Smooth muscle cell (in vitro differentiated cells): ENCODE results near the gene TSPAN17. TPM values are rescaled to one million over a fixed set of nuclear protein-coding genes. Genes with fewer than 3 reads are reported as not detected.

Experiments
- DNase-seq: peaks from one replicate; lab custom pipeline; 2025; ENCODE audit not compliant: unreplicated experiment; lab: John Stamatoyannopoulos, UW
- H2AFZ ChIP-seq: fragments of 200-600 bp; sonication (generic); 2 replicates; pipeline ENCODE4 v1.6.0; 2016; ENCODE audit warnings: antibody characterized with exemption, low read depth, mild to moderate bottlenecking
- H3F3A ChIP-seq: fragments of 200-600 bp; sonication (generic); 2 replicates; pipeline ENCODE4 v1.6.0; 2017; ENCODE audit warnings: antibody characterized with exemption, low read depth
- H3K27ac ChIP-seq: fragments of 200-600 bp; sonication (generic); 2 replicates; pipeline ENCODE4 v1.5.1; 2016; ENCODE audit warnings: low read depth, mild to moderate bottlenecking
- H3K27me3 ChIP-seq: fragments of 200-600 bp; sonication (generic); 2 replicates; pipeline ENCODE4 v1.6.1; 2016; ENCODE audit warnings: low read depth, mild to moderate bottlenecking
- H3K36me3 ChIP-seq: fragments of 200-600 bp; sonication (generic); 2 replicates; pipeline ENCODE4 v1.5.1; 2016; ENCODE audit warnings: low read depth
- H3K4me1 ChIP-seq: fragments of 200-600 bp; sonication (generic); 2 replicates; pipeline ENCODE4 v1.5.1; 2016; ENCODE audit warnings: low read depth
- H3K4me2 ChIP-seq: fragments of 200-600 bp; sonication (generic); 2 replicates; pipeline ENCODE4 v1.6.0; 2016; ENCODE audit warnings: mild to moderate bottlenecking
- H3K4me3 ChIP-seq: fragments of 200-600 bp; sonication (generic); 2 replicates; pipeline ENCODE4 v1.5.1; 2016; ENCODE audit warnings: mild to moderate bottlenecking
- H3K79me2 ChIP-seq: fragments of 200-600 bp; sonication (generic); 2 replicates; pipeline ENCODE4 v1.6.0; 2016; ENCODE audit warnings: low read depth, mild to moderate bottlenecking
- H3K9ac ChIP-seq: fragments of 200-600 bp; sonication (generic); 2 replicates; pipeline ENCODE4 v1.6.0; 2016; ENCODE audit warnings: low read depth
- H3K9me3 ChIP-seq: fragments of 200-600 bp; sonication (generic); replicated peaks from 2 replicates; pipeline ENCODE4 v1.5.1; 2016; ENCODE audit warnings: low read depth
- H4K20me1 ChIP-seq: fragments of 200-600 bp; sonication (generic); 2 replicates; pipeline ENCODE4 v1.6.0; 2016; ENCODE audit warnings: low read depth
- CTCF ChIP-seq: fragments of 200-600 bp; sonication (generic); IDR thresholded peaks from 2 replicates; pipeline ENCODE4 v1.5.1; 2017; ENCODE audit warnings: borderline replicate concordance, mild to moderate bottlenecking, antibody characterized with exemption; ENCODE audit not compliant: insufficient read depth, poor library complexity, severe bottlenecking
- WGBS: methylation state at CpG from one replicate; pipeline ENCODE4 v1.1.7; 2016; ENCODE audit warnings: low lambda C conversion rate; 5-methylcytosine and 5-hydroxymethylcytosine counted together
- polyA plus RNA-seq: library from polyadenylated mRNA; unstranded; fragments of >200 nt; fragmentation: Nextera tagmentation; extraction: Ambion mirVana; gene quantifications from 2 replicates; pipeline ENCODE4 v1.2.1, GENCODE V29; 2016
- total RNA-seq: library from RNA; depleted of rRNA; stranded (reverse); fragments of >200 nt; gene quantifications from 2 replicates; pipeline ENCODE4 v1.2.3, GENCODE V29; 2014

Gene TSPAN17
- total and polyA plus RNA-seq, 2 experiments from 2014 or later: 29.7 to 31.0 TPM

- Histone ChIP-seq H3K4me1 (peaks cover 7% of the 10 kb centered on the region), H3K9ac (no peak overlapping the region), H3K4me3 (no peak overlapping the region), H3F3A (no peaks in the 10 kb centered on the region), H3K9me3 (no peaks in the 10 kb centered on the region), H4K20me1 (no peaks in the 10 kb centered on the region), H3K27ac (no peak overlapping the region), H2AFZ (no peak overlapping the region), H3K4me2 (no peak overlapping the region), H3K36me3 (no peaks in the 10 kb centered on the region), H3K79me2 (no peaks in the 10 kb centered on the region), H3K27me3 (peaks cover 28% of the 10 kb centered on the region)
- TF ChIP-seq CTCF: no peak
- no peak for DNase-seq
- 67% methylated on average over 5 of the region's 5 CpGs for WGBS
These were observed 45.0 kb downstream of the TSPAN17 start for GRCh38 chr5:176692326-176692725.

- Histone ChIP-seq H3F3A (no peaks in the 10 kb centered on the region), H3K4me1 (peaks cover 11% of the 10 kb centered on the region), H3K9me3 (no peaks in the 10 kb centered on the region), H3K4me3 (no peak overlapping the region), H2AFZ (no peak overlapping the region), H3K9ac (no peak overlapping the region), H3K4me2 (no peak overlapping the region), H3K27ac (no peak overlapping the region), H3K27me3 (peaks cover 28% of the 10 kb centered on the region), H4K20me1 (no peaks in the 10 kb centered on the region), H3K79me2 (no peaks in the 10 kb centered on the region), H3K36me3 (no peaks in the 10 kb centered on the region)
- DNase-seq: no peak
- TF ChIP-seq CTCF: no peak
- WGBS: 56% methylated on average over 13 of the region's 13 CpGs
These were observed 45.7 kb downstream of the TSPAN17 start for GRCh38 chr5:176692839-176693476.

- peaks cover 7% of the 10 kb centered on the region for H3K4me1 ChIP-seq
- peaks cover 32% of the 10 kb centered on the region for H3K27me3 ChIP-seq
These were observed 46.2 kb downstream of the TSPAN17 start for GRCh38 chr5:176693477-176693851.

More at GRCh38 chr5:176693477-176693851, 46.2 kb downstream of the TSPAN17 start:
- no peak for TF ChIP-seq CTCF
- Histone ChIP-seq H3K79me2 (no peaks in the 10 kb centered on the region), H3K4me2 (no peak overlapping the region), H3K9me3 (no peaks in the 10 kb centered on the region), H3F3A (no peaks in the 10 kb centered on the region), H4K20me1 (no peaks in the 10 kb centered on the region), H2AFZ (no peak overlapping the region), H3K9ac (no peak overlapping the region), H3K36me3 (no peaks in the 10 kb centered on the region), H3K27ac (no peak overlapping the region), H3K4me3 (no peak overlapping the region)
- DNase-seq: no peak
- whole genome bisulfite sequencing: 76% methylated on average over 13 of the region's 13 CpGs
